ENCODE data around the gene NLRC5. TPM values are rescaled to one million over a fixed set of nuclear protein-coding genes. Genes with fewer than 3 reads are reported as not detected.
"Not testable (repeated sequence)": the region's sequence is repeated elsewhere in the genome, so short reads cannot be mapped to it uniquely, and the experiment has no call there.

The NLRC5 gene
- total RNA-seq, 1 donor from 2014 or later, result 9.8 TPM

- ATAC-seq (no peak), DNase-seq (no peak)
- intact Hi-C loops (cut with micrococcal nuclease), result no loop called here
Observed at GRCh38 chr16:56977216-56977615, 12.1 kb upstream of the NLRC5 start.

- no peak for ATAC-seq
- intact Hi-C loops (cut with micrococcal nuclease), result no loop called here
- no peak for DNase-seq
Observed at GRCh38 chr16:56977823-56978430, 11.4 kb upstream of the NLRC5 start.

GRCh38 chr16:56980201-56980535 lies 9.2 kb upstream of the NLRC5 start:
- DNase-seq (no peak), ATAC-seq (no peak)
- intact Hi-C loops (cut with micrococcal nuclease), result no loop called here

GRCh38 chr16:56980792-56981724 lies 8.3 kb upstream of the NLRC5 start:
- DNase-seq (no peak), ATAC-seq (no peak)
- intact Hi-C loops (cut with micrococcal nuclease), result no loop called here

- intact Hi-C loops (cut with micrococcal nuclease), result no loop called here
- DNase-seq (no peak), ATAC-seq (no peak)
Observed at GRCh38 chr16:56981729-56982271, 7.6 kb upstream of the NLRC5 start.

- intact Hi-C loops (cut with micrococcal nuclease), result no loop called here
- no peak for DNase-seq
- no peak for ATAC-seq
Observed at GRCh38 chr16:56982695-56983094, 6.7 kb upstream of the NLRC5 start.

GRCh38 chr16:56983211-56983751 lies 6.1 kb upstream of the NLRC5 start:
- no peak for DNase-seq
- ATAC-seq, result no peak
- intact Hi-C loops (cut with micrococcal nuclease), result no loop called here

GRCh38 chr16:56984639-56985038 lies 4.7 kb upstream of the NLRC5 start:
- ATAC-seq (no peak), DNase-seq (no peak)
- intact Hi-C loops (cut with micrococcal nuclease), result no loop called here

GRCh38 chr16:56985288-56985961 lies 3.9 kb upstream of the NLRC5 start:
- ATAC-seq (peak; percentile 54), DNase-seq (peak; percentile 69)
- intact Hi-C loops (cut with micrococcal nuclease), result no loop called here

GRCh38 chr16:56985962-56986360 lies 3.4 kb upstream of the NLRC5 start:
- DNase-seq, result no peak

GRCh38 chr16:56986361-56986760 lies 3.0 kb upstream of the NLRC5 start:
- DNase-seq (no peak), ATAC-seq (no peak)
- intact Hi-C loops (cut with micrococcal nuclease), result no loop called here

More at GRCh38 chr16:56985962-56986360, 3.4 kb upstream of the NLRC5 start:
- intact Hi-C loops (cut with micrococcal nuclease), result no loop called here
- ATAC-seq, result no peak

- ATAC-seq; intact Hi-C loops (cut with micrococcal nuclease); DNase-seq: not testable (repeated sequence)
Observed at GRCh38 chr16:56986908-56987307, 2.4 kb upstream of the NLRC5 start.

- no peak for DNase-seq
- no peak for ATAC-seq
- intact Hi-C loops (cut with micrococcal nuclease), result no loop called here
Observed at GRCh38 chr16:56987692-56988091, 1.7 kb upstream of the NLRC5 start.

GRCh38 chr16:56988161-56988947 lies 1.0 kb upstream of the NLRC5 start:
- DNase-seq (no peak), ATAC-seq (peak; percentile 1)
- intact Hi-C loops (cut with micrococcal nuclease), result no loop called here

GRCh38 chr16:56989988-56990387 lies 631 bp downstream of the NLRC5 start:
- DNase-seq, result no peak
- no peak for ATAC-seq
- intact Hi-C loops (cut with micrococcal nuclease), result no loop called here

- DNase-seq (no peak), ATAC-seq (no peak)
- intact Hi-C loops (cut with micrococcal nuclease), result no loop called here
Observed at GRCh38 chr16:56990407-56991286, 1.3 kb downstream of the NLRC5 start.

- intact Hi-C loops (cut with micrococcal nuclease); DNase-seq; ATAC-seq: not testable (repeated sequence)
Observed at GRCh38 chr16:56992431-56992830, 3.1 kb downstream of the NLRC5 start.

- intact Hi-C loops (cut with micrococcal nuclease), result no loop called here
- ATAC-seq, result no peak
- no peak for DNase-seq
Observed at GRCh38 chr16:56993204-56993603, 3.8 kb downstream of the NLRC5 start.
